HepG2 (cell line): ENCODE measurements around the gene GPATCH3.
"Not testable (repeated sequence)": the region's sequence is repeated elsewhere in the genome, so short reads cannot be mapped to it uniquely, and the experiment has no call there.

Source experiments
- ARID4A ChIP-seq: sonication (generic); formaldehyde crosslinking; IDR thresholded peaks from 2 replicates; pipeline ENCODE4 v1.5.0; 2020; ENCODE audit warnings: mild to moderate bottlenecking, missing genetic modification reagents, borderline replicate concordance
- JUND ChIP-seq: sonication (generic); formaldehyde crosslinking; IDR thresholded peaks from 2 replicates; pipeline ENCODE4 v1.8.0; 2022; ENCODE audit warnings: mild to moderate bottlenecking, missing genetic modification reagents
- KDM5B ChIP-seq: sonication (generic); formaldehyde crosslinking; IDR thresholded peaks from 2 replicates; pipeline ENCODE4 v1.4.0; 2020; ENCODE audit warnings: missing genetic modification reagents, mild to moderate bottlenecking, borderline replicate concordance
- MYC ChIP-seq: sonication (generic); formaldehyde crosslinking; IDR thresholded peaks from 2 replicates; pipeline ENCODE4 v1.9.0; 2021; ENCODE audit warnings: missing genetic modification reagents, borderline replicate concordance
- PCBP2 ChIP-seq: fragments of 200-400 bp; formaldehyde crosslinking; optimal IDR thresholded peaks from 2 replicates; pipeline ENCODE3; 2018; ENCODE audit warnings: low read length, low read depth; ENCODE audit not compliant: poor library complexity, severe bottlenecking
- ZKSCAN1 ChIP-seq: fragments of 150-350 bp; IDR thresholded peaks from 2 replicates; pipeline ENCODE4 v1.6.1; 2014; ENCODE audit warnings: low read length
- ZNF235 ChIP-seq: sonication (generic); formaldehyde crosslinking; IDR thresholded peaks from 2 replicates; pipeline ENCODE4 v1.8.1; 2023; ENCODE audit warnings: mild to moderate bottlenecking, missing genetic modification reagents, borderline replicate concordance
- TF ChIP-seq, protein P1 (sequence below): sonication (generic); formaldehyde crosslinking; IDR thresholded peaks from 2 replicates; pipeline ENCODE4 v1.5.0; 2020; ENCODE audit warnings: mild to moderate bottlenecking, missing genetic modification reagents, moderate library complexity

DNA sequence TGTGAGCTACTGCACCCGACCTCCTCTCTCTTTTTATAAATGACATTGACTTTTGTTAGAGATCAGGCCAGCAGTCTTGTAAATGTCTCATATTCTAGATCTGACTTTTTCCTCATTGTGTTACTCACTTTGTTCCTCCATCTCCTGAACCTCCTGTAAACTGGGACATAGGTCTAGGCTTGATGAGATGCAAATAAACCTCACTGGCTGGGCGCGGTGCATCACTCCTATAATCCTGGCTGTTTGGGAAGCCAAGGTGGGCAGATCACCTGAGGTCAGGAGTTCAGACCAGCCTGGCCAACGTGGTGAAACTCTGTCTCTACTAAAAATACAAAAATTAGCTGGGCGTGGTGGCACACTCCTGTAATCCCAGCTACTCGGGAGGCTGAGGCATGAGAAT lies 52.4 kb downstream of the GPATCH3 start:
- not testable (repeated sequence) for TF ChIP-seq JUND (CRISPR knock-in tag); ZKSCAN1; PCBP2; ZNF235 (CRISPR knock-in tag); MYC (CRISPR knock-in tag); ARID4A (CRISPR knock-in tag); KDM5B (CRISPR knock-in tag)
- TF ChIP-seq, protein P1, sequence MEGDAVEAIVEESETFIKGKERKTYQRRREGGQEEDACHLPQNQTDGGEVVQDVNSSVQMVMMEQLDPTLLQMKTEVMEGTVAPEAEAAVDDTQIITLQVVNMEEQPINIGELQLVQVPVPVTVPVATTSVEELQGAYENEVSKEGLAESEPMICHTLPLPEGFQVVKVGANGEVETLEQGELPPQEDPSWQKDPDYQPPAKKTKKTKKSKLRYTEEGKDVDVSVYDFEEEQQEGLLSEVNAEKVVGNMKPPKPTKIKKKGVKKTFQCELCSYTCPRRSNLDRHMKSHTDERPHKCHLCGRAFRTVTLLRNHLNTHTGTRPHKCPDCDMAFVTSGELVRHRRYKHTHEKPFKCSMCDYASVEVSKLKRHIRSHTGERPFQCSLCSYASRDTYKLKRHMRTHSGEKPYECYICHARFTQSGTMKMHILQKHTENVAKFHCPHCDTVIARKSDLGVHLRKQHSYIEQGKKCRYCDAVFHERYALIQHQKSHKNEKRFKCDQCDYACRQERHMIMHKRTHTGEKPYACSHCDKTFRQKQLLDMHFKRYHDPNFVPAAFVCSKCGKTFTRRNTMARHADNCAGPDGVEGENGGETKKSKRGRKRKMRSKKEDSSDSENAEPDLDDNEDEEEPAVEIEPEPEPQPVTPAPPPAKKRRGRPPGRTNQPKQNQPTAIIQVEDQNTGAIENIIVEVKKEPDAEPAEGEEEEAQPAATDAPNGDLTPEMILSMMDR (CRISPR knock-in tag), result not testable (repeated sequence)
